Measurements from ENCODE around the gene MAP4K5. TPM values are rescaled to one million over a fixed set of nuclear protein-coding genes. Genes with fewer than 3 reads are reported as not detected.

Gene MAP4K5
- total RNA-seq, 1 experiment from 2014 or later, result 111 TPM

GRCh38 chr14:50388256-50388931 is 144.0 kb downstream of the MAP4K5 start:
- CTCF ChIA-PET, result no interaction called here
- Histone ChIP-seq H2AFZ (ENCODE audit: low read length) (no peak overlapping the region), H3K27ac (ENCODE audit: low read length) (no peak overlapping the region), H3K79me2 (ENCODE audit: low read length) (no peaks in the 10 kb centered on the region), H3K4me1 (ENCODE audit: insufficient read depth, low read length) (no peaks in the 10 kb centered on the region), H4K20me1 (ENCODE audit: low read length) (no peaks in the 10 kb centered on the region), H3K9me3 (ENCODE audit: low read length) (no peaks in the 10 kb centered on the region), H3F3A (ENCODE audit: low read length, unreplicated experiment) (no peaks in the 10 kb centered on the region), H3K9ac (ENCODE audit: low read length) (no peak overlapping the region), H3K4me2 (ENCODE audit: low read length) (no peak overlapping the region), H3K4me3 (ENCODE audit: low read length) (no peak overlapping the region), H3K36me3 (ENCODE audit: low read depth, low read length) (no peaks in the 10 kb centered on the region), H3K27me3 (ENCODE audit: low read length) (no peaks in the 10 kb centered on the region), H3K9me2 (replicated peaks; ENCODE audit: low read length) (no peaks in the 10 kb centered on the region)
- no peak for ATAC-seq
- POLR2A ChIA-PET (ENCODE audit: unreplicated experiment), result no interaction called here
- no TSS peak for BruUV-seq (replicated peaks)
- intact Hi-C loops (cut with micrococcal nuclease), result no loop called here
- TF ChIP-seq EZH2phosphoT487 (IDR thresholded peaks at IDR 0.05; ENCODE audit: borderline replicate concordance, low read length), result no peak
- no peak for TF ChIP-seq EZH2 (IDR thresholded peaks at IDR 0.05; ENCODE audit: low read length, unreplicated experiment)
- no peak for TF ChIP-seq CTCF (conservative IDR thresholded peaks at IDR 0.05; ENCODE audit: low read depth, low read length)
- no peak for DNase-seq

GRCh38 chr14:50387548-50387947 is 144.8 kb downstream of the MAP4K5 start:
- Histone ChIP-seq H3K79me2 (ENCODE audit: low read length) (no peaks in the 10 kb centered on the region), H3K27ac (ENCODE audit: low read length) (no peak overlapping the region), H3F3A (ENCODE audit: low read length, unreplicated experiment) (no peaks in the 10 kb centered on the region), H3K27me3 (ENCODE audit: low read length) (no peaks in the 10 kb centered on the region), H3K4me1 (ENCODE audit: insufficient read depth, low read length) (no peaks in the 10 kb centered on the region), H3K9me2 (replicated peaks; ENCODE audit: low read length) (no peaks in the 10 kb centered on the region), H3K9ac (ENCODE audit: low read length) (no peak overlapping the region), H3K36me3 (ENCODE audit: low read depth, low read length) (no peaks in the 10 kb centered on the region), H2AFZ (ENCODE audit: low read length) (no peak overlapping the region), H3K4me2 (ENCODE audit: low read length) (no peak overlapping the region), H4K20me1 (ENCODE audit: low read length) (no peaks in the 10 kb centered on the region), H3K4me3 (ENCODE audit: low read length) (no peak overlapping the region), H3K9me3 (ENCODE audit: low read length) (no peaks in the 10 kb centered on the region)
- ChIA-PET CTCF (no interaction called here), POLR2A (ENCODE audit: unreplicated experiment) (no interaction called here)
- no TSS peak for BruUV-seq (replicated peaks)
- TF ChIP-seq EZH2phosphoT487 (IDR thresholded peaks at IDR 0.05; ENCODE audit: borderline replicate concordance, low read length) (no peak), CTCF (conservative IDR thresholded peaks at IDR 0.05; ENCODE audit: low read depth, low read length) (no peak), EZH2 (IDR thresholded peaks at IDR 0.05; ENCODE audit: low read length, unreplicated experiment) (no peak)
- intact Hi-C loops (cut with micrococcal nuclease), result no loop called here
- DNase-seq (no peak), ATAC-seq (no peak)

- ChIA-PET CTCF (interaction anchor here (1.0 kb wide), 1 partner anchor 63 kb away, joined by 3 read pairs; no protein-coding TSS in a partner anchor), POLR2A (ENCODE audit: unreplicated experiment) (no interaction called here)
- DNase-seq, result no peak
- Histone ChIP-seq H3K9me3 (ENCODE audit: low read length) (no peaks in the 10 kb centered on the region), H3K9ac (ENCODE audit: low read length) (no peak overlapping the region), H3K9me2 (replicated peaks; ENCODE audit: low read length) (no peaks in the 10 kb centered on the region), H2AFZ (ENCODE audit: low read length) (no peak overlapping the region), H3K4me2 (ENCODE audit: low read length) (no peak overlapping the region), H3K27me3 (ENCODE audit: low read length) (no peaks in the 10 kb centered on the region), H3K27ac (ENCODE audit: low read length) (no peak overlapping the region), H3K4me3 (ENCODE audit: low read length) (no peak overlapping the region), H3K79me2 (ENCODE audit: low read length) (no peaks in the 10 kb centered on the region), H3K36me3 (ENCODE audit: low read depth, low read length) (peaks cover 3% of the 10 kb centered on the region; the same call in 1 of the 2 replicates), H3F3A (ENCODE audit: low read length, unreplicated experiment) (no peaks in the 10 kb centered on the region), H4K20me1 (ENCODE audit: low read length) (no peaks in the 10 kb centered on the region; the same call in 1 of the 2 replicates), H3K4me1 (ENCODE audit: insufficient read depth, low read length) (no peaks in the 10 kb centered on the region)
- TF ChIP-seq CTCF (conservative IDR thresholded peaks at IDR 0.05; ENCODE audit: low read depth, low read length), result no peak
- no peak for TF ChIP-seq EZH2 (IDR thresholded peaks at IDR 0.05; ENCODE audit: low read length, unreplicated experiment)
- TF ChIP-seq EZH2phosphoT487 (IDR thresholded peaks at IDR 0.05; ENCODE audit: borderline replicate concordance, low read length), result no peak
- ATAC-seq, result no peak
- no TSS peak for BruUV-seq (replicated peaks)
- intact Hi-C loops (cut with micrococcal nuclease), result no loop called here
Observed at GRCh38 chr14:50383618-50384225, 148.6 kb downstream of the MAP4K5 start.
